Right renal cortex interstitium (tissue), 3 donors: ENCODE results near the gene CSMD2. TPM values are rescaled to one million over a fixed set of nuclear protein-coding genes. Genes with fewer than 3 reads are reported as not detected.

Experiments used
- DNase-seq, 3 donors: peaks; one replicate each; pipeline ENCODE4 v3.0.0-alpha.2; 2013; ENCODE audit warnings: low read depth in 3 of 3, low spot score in 2 of 3
- polyA plus RNA-seq, 3 donors: library from polyadenylated mRNA; unstranded; fragments of 120-200 nt; gene quantifications; one replicate each; pipeline ENCODE4 v1.2.1, GENCODE V29; 2013; ENCODE audit not compliant: insufficient read length in 3 of 3

Gene CSMD2
- polyA plus RNA-seq, 3 donors: 0.78 to 1.1 (median 0.92) TPM

DNA sequence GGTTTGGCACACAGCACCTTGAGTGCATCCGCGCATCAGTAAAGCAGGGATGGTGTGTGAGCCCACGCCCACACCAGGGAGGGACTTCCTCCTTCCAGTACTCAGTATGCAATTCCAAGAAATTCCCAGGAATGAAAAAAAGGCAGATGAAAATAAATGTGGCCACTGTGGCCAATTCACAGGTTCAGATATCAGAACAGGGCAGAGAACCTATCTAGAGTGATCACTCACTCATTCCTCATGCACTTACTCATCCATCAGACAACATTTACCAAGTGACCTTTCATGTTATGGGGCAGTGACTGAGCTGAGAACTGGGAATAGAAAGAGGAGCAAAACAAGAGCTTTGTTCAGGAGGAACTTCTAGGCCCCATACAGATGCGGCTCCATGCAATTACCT, 578.9 kb downstream of the CSMD2 start:
- DNase-seq: no peak

GRCh38 chr1:33583567-33583966, 581.5 kb downstream of the CSMD2 start:
- no peak for DNase-seq

GRCh38 chr1:33578557-33579448, 586.2 kb downstream of the CSMD2 start:
- DNase-seq: no peak

DNA sequence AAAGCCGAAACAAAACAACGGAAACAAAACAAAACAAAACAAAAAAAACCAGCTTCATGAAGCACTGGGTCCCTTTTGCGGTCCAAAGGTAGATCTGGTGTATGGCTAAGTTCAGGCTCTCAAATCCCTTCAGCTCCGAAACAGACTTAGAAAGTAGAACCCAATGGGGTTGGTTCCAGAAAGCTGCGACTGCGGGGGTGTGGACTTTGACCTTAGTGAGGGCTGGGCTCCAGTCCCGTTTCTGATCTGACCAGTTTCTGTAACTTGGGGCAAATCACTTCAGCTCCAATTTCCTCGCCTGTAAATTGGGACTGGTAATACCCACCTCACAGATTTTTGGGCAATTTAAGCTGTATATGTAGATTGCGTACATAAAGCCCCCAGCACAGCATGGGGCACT, 587.4 kb downstream of the CSMD2 start:
- DNase-seq: no peak

DNA sequence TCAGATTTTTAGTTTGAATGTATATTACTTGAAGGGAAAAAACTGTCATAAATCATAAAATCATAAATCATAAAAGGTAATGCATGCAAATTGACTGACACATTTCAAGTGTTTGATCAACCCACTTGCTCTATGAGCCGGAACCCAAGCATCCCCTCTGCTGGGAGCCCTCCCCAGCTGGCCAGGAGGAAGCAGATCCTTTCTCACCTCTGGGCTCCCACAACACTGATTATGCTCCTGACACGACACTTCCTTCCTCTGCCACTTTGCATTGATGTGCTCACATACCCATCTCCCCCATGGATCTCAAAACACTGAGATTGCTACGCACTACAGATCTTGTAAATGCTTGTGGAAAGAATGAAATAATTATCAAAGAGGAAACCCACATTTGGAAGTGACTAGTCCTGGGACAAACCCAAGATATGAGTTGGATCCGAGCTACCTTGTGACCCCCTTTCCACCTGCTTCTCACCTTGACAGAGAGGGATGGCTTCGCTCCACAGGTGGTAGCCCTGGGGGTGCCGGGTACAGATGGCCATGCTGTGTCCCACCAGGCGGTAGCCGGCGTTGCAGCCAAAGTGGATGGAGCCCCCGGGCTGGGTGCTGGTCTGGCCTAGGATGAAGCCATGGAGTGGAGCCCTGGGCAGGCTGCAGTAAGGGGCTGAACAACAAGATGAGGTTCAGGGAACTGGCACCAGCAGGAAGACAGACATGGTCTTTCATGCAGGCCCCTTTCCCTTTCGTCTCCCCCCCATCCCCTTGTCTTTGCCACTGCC, 588.0 kb downstream of the CSMD2 start:
- DNase-seq: no peak

GRCh38 chr1:33575324-33575879, 589.6 kb downstream of the CSMD2 start:
- DNase-seq: no peak

GRCh38 chr1:33573661-33574060, 591.4 kb downstream of the CSMD2 start:
- no peak for DNase-seq

- DNase-seq: no peak
These were observed 592.6 kb downstream of the CSMD2 start for GRCh38 chr1:33572387-33572786.

GRCh38 chr1:33569331-33569730, 595.7 kb downstream of the CSMD2 start:
- no peak for DNase-seq

DNA sequence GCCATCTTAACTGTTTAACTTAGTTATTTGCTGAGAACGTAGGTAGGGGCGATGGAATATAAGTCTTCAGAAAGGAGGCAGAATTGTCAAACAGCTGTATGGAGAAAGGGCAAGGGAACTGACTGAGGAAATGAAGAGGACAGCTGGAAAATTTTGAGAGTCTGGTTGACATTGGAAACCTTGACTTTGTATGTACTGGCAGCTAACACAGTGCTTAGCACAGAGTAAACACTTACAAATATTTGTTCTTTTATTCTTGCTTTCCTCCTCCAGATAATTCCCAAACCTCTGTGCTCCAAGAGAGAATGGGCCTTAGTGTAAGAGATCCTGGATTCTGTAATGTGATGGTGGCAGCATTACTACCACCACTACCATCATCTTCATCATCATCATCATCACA, 601.3 kb downstream of the CSMD2 start:
- DNase-seq: peak in 2 of 3 donors; percentile 10 to 20

- DNase-seq: no peak
These were observed 602.5 kb downstream of the CSMD2 start for GRCh38 chr1:33562563-33562962.

DNA sequence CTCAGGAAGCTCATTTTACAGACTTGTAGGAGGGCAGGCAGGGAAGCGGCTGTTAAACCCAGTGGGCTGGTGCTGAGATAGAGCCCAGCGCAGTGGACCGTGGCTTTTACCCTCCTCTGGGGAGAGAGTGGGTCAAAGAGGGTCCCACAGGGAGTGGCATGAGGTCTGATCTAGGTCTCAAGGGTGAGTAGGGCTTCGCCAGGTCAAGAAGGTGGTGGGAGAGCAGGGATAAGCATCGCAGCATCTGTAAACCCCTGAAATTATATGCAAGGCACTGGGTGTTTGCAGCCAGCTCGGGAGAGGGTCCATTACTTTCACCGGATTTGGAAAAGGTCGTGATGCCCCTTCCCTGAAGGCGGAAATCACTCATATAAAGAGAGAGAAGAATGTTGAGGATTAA, 603.5 kb downstream of the CSMD2 start:
- no peak for DNase-seq

DNA sequence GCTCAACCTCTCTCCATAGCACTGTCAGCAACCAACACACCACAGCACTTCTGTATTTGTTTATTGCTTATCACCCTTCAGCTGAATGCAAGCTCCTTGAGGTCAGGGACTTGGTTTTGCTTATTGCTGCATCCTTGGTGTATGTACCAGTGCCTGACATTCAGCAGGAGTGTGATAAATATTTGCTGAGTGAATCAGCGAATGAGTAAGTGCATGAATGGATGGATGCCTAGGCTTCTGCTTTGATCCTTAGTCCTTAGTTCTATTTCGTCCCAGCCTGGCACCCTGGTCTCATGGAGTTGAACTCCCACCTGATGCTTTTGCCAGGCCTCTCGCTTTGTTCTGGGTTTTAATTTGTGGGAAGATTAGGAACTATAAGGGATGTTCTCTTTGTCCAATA, 604.4 kb downstream of the CSMD2 start:
- DNase-seq: no peak

GRCh38 chr1:33548721-33549120, 616.3 kb downstream of the CSMD2 start:
- no peak for DNase-seq

DNA sequence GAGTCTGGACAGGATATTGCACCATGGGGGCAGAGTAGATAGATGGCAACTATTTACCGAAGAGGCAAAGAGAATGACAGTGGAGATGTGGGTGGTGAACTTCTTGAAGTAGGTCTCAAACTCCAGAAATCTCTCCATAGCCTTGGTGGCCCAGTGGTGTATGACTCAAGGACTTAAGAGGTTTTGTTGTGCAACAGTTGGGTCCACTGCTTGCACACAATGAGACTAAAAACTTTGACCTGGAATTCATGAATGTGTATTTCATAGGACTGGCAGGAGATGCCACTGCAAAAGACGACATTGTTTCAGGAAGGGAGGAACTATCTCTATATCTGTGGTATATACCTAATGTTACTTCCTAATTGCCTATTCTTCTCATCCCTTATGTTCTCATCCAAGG, 616.7 kb downstream of the CSMD2 start:
- no peak for DNase-seq

GRCh38 chr1:33547576-33547975, 617.5 kb downstream of the CSMD2 start:
- DNase-seq: no peak

DNA sequence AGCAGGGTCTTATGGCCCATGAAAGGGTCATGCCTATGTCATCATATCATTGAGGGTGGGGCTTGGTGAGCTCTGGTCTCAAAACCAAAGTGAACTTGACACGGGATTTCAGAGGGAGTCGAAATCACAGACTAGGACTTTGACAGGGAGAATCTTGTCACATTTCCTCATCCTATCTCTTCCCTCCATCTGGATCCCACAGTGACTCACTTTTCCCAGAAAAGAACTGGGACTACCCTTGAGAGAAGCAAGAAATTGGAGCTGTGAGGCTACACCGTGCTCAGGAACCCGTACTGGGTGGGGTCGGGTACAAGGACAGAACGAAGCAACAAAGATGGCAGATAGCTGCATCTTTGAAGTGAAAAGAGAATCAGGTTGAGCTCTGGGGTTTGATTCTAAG, 623.1 kb downstream of the CSMD2 start:
- no peak for DNase-seq

GRCh38 chr1:33537885-33538284, 627.1 kb downstream of the CSMD2 start:
- DNase-seq: no peak

DNA sequence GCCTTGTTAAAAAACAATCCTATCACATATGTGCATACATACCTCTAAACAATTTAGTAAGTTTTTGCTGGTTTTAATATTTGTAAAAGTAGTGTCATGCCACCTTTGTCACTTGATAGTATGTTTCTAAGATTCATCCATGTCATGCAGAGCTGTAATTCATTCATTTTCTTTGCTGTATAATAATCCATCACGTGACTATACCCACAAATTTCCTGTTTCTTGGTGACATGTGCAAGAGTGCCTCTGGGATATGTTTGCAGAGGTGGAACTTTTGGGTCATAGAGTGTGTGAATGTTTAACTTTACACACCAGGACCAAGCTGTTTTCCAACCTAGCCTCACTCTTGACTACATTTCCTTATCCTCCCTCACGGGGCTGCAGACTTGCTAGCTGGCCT, 629.7 kb downstream of the CSMD2 start:
- no peak for DNase-seq

- no peak for DNase-seq
These were observed 632.1 kb downstream of the CSMD2 start for GRCh38 chr1:33532936-33533335.

DNA sequence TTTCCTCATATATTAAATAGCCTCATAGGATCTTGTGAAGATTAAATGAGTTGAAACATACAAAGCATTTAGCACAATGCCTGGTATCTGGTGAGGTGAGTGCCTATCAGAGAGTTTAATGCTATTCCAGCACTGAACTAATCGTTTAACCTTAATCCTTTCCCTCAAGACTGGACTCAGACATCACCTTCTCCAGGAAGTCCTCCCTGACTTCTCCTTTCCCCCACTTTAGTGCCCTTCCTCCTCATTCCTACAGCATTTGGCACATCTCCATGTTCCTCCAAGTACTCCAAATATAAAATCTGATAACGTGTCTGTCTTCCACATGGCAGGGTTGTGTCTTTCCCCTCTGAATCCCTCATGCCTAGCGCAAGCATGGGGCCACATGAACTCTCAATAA, 632.8 kb downstream of the CSMD2 start:
- DNase-seq: no peak

- DNase-seq: no peak
These were observed 635.1 kb downstream of the CSMD2 start for GRCh38 chr1:33529957-33530356.
